AG10803 (cell line): ENCODE measurements around the gene DOLPP1.

Source experiments
- DNase-seq: peaks from one replicate; pipeline ENCODE4 v3.0.0; 2010; ENCODE audit warnings: low read depth
- H3K4me3 ChIP-seq: 2 replicates; pipeline ENCODE4 v1.5.1; 2011; ENCODE audit warnings: mild to moderate bottlenecking, low read length, control low read depth
- TF ChIP-seq, protein P1 (sequence below): conservative IDR thresholded peaks from 2 replicates; pipeline ENCODE4 v1.5.1; 2011; ENCODE audit warnings: mild to moderate bottlenecking, low read length, control low read depth, inconsistent platforms

Gene DOLPP1

DNA sequence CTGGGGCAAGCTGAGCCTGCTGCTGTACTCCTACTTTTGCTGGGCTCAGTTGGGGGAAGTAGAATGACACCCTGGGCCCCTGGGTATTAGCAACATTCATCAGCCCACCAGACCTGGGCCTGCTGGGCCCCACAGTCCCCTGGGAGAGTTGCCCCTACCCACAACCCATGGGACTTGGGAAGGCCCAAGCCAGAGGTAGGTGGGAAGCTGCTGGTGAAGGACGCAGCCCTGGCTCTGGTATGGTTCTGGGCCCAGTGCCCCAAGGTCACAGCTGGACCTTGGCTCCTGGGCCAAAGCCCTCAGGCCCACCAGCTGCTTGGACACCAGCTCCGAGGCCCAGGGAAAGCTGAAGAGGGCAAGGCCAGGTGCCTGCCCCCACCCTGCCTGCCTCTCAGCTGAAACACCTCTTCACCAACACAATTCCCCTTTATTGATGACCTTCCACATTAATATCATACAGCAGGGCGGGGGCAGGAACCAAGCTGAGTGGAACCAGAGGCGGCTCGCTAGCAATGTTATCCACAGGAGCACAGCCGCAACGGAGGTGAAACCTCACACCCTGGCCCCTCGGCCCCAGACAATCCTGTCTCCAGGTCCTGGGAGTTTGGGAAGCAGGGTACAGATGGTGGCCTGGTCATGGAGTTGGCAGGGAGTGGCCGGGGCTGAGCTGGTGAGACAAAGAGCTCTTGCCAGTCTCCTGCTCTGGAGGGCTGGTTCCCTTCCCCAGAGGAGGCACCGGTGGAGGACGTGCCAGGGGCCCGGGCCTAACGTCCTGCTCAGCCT lies 13.7 kb downstream of the DOLPP1 start:
- no peak for DNase-seq
- no peak overlapping the region for H3K4me3 ChIP-seq
- TF ChIP-seq, protein P1, sequence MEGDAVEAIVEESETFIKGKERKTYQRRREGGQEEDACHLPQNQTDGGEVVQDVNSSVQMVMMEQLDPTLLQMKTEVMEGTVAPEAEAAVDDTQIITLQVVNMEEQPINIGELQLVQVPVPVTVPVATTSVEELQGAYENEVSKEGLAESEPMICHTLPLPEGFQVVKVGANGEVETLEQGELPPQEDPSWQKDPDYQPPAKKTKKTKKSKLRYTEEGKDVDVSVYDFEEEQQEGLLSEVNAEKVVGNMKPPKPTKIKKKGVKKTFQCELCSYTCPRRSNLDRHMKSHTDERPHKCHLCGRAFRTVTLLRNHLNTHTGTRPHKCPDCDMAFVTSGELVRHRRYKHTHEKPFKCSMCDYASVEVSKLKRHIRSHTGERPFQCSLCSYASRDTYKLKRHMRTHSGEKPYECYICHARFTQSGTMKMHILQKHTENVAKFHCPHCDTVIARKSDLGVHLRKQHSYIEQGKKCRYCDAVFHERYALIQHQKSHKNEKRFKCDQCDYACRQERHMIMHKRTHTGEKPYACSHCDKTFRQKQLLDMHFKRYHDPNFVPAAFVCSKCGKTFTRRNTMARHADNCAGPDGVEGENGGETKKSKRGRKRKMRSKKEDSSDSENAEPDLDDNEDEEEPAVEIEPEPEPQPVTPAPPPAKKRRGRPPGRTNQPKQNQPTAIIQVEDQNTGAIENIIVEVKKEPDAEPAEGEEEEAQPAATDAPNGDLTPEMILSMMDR = no peak

- no peak for DNase-seq
- H3K4me3 ChIP-seq = no peak overlapping the region
- TF ChIP-seq, protein P1 = no peak
These were observed 14.3 kb downstream of the DOLPP1 start for GRCh38 chr9:129095170-129095667.

DNA sequence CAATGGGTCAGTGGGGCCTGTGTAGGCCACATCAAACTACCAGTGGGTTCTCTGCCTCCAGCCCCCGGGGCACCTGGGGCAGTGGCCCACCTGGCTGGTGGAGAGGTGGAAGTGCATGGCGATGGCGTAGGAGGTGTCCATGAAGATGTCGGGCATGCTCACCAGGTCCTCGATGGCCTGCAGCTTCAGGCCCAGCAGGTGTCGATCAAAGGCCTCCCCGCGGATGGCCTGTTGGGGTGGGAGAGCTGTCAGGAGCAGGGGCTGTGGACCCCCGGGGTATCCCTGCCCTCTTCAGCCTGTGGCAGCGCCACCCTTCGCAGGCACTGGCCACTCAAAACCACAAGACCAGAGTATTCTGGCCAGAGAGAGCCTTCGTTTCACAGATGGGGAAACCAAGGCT lies 15.0 kb downstream of the DOLPP1 start:
- TF ChIP-seq, protein P1 = no peak
- H3K4me3 ChIP-seq = no peak overlapping the region
- no peak for DNase-seq

GRCh38 chr9:129097671-129098306 lies 16.9 kb downstream of the DOLPP1 start:
- no peak overlapping the region for H3K4me3 ChIP-seq
- TF ChIP-seq, protein P1 = no peak

DNA sequence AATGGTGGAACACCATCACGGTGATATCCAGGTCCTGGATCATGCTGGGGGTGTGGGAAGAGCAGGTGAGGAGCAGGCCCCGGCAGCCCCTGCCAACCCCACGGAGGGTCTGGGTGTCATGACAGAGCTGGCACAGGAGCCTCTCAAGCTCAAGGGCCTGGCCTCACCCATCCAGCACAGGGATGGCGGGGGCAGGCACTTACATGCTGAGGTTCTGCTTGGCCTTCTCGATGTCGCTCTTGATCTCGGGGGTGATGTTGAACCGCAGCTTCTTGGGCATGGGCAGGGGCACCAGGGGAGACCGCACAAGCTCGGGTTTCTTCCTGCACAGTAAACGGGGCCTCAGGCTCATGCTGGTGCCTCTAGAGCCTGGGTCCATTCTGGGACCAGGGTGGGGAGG lies 17.4 kb downstream of the DOLPP1 start:
- DNase-seq = no peak
- TF ChIP-seq, protein P1 = no peak
- H3K4me3 ChIP-seq = no peak overlapping the region

More at GRCh38 chr9:129097671-129098306, 16.9 kb downstream of the DOLPP1 start:
- DNase-seq = no peak

- TF ChIP-seq, protein P1 = no peak
- no peak overlapping the region for H3K4me3 ChIP-seq
- no peak for DNase-seq
These were observed 19.7 kb downstream of the DOLPP1 start for GRCh38 chr9:129100383-129101169.
